HepG2 (cell line): ENCODE results near the gene BBS1. TPM values are rescaled to one million over a fixed set of nuclear protein-coding genes. Genes with fewer than 3 reads are reported as not detected.

Experiments
- CENPX ChIP-seq: sonication (generic); formaldehyde crosslinking; IDR thresholded peaks from 2 replicates; pipeline ENCODE4 v1.9.0; 2021; ENCODE audit warnings: mild to moderate bottlenecking, missing genetic modification reagents, moderate library complexity
- GATAD2A ChIP-seq: IDR thresholded peaks from 2 replicates; pipeline ENCODE4 v1.6.1; 2016
- HNRNPH1 ChIP-seq: fragments of 200-400 bp; formaldehyde crosslinking; optimal IDR thresholded peaks from 2 replicates; pipeline ENCODE3; 2017; ENCODE audit warnings: mild to moderate bottlenecking, low read depth, low read length
- KLF13 ChIP-seq: sonication (generic); formaldehyde crosslinking; IDR thresholded peaks from 2 replicates; pipeline ENCODE4 v1.4.0; 2020; ENCODE audit warnings: mild to moderate bottlenecking, missing genetic modification reagents
- MAFK ChIP-seq, 2 experiments: IDR thresholded peaks in 1 of 2; conservative IDR thresholded peaks in 1 of 2; 2 replicates each; pipeline ENCODE4 v1.6.1; 2011; ENCODE audit warnings: improper control_type of control experiment in 2 of 2, low read length in 2 of 2
- MEIS2 ChIP-seq: sonication (generic); formaldehyde crosslinking; IDR thresholded peaks from 2 replicates; pipeline ENCODE4 v1.9.0; 2021; ENCODE audit warnings: mild to moderate bottlenecking, missing genetic modification reagents
- NONO ChIP-seq, 2 experiments: fragments of 450-650 bp in 1 of 2; sonication (generic) in 1 of 2; formaldehyde crosslinking in 1 of 2; IDR thresholded peaks in 1 of 2; conservative IDR thresholded peaks in 1 of 2; 2 replicates each; pipeline versions ENCODE4 v1.6.1 to v1.8.0; 2017 to 2022; ENCODE audit warnings: mild to moderate bottlenecking in 1 of 2, missing genetic modification reagents in 1 of 2, moderate library complexity in 1 of 2
- NPAS2 ChIP-seq: sonication (generic); formaldehyde crosslinking; IDR thresholded peaks from 2 replicates; pipeline ENCODE4 v1.8.0; 2022; ENCODE audit warnings: mild to moderate bottlenecking, missing genetic modification reagents, borderline replicate concordance
- RCOR2 ChIP-seq: IDR thresholded peaks from 2 replicates; pipeline ENCODE4 v1.6.1; 2016; ENCODE audit warnings: missing biosample characterization, missing genetic modification reagents
- TBX2 ChIP-seq: sonication (generic); formaldehyde crosslinking; IDR thresholded peaks from 2 replicates; pipeline ENCODE4 v1.5.0; 2020; ENCODE audit warnings: missing genetic modification reagents, mild to moderate bottlenecking, borderline replicate concordance
- TFDP1 ChIP-seq: IDR thresholded peaks from 2 replicates; pipeline ENCODE4 v1.6.1; 2016; ENCODE audit warnings: missing compliant biosample characterization, missing genetic modification reagents, borderline replicate concordance
- THRA ChIP-seq: sonication (generic); formaldehyde crosslinking; IDR thresholded peaks from 2 replicates; pipeline ENCODE4 v1.4.0; 2020; ENCODE audit warnings: missing genetic modification reagents, borderline replicate concordance
- ZNF317 ChIP-seq: sonication (generic); formaldehyde crosslinking; IDR thresholded peaks from 2 replicates; pipeline ENCODE4 v1.5.0; 2020; ENCODE audit warnings: mild to moderate bottlenecking, missing genetic modification reagents
- ZNF343 ChIP-seq: sonication (generic); formaldehyde crosslinking; IDR thresholded peaks from 2 replicates; pipeline ENCODE4 v1.4.0; 2020; ENCODE audit warnings: mild to moderate bottlenecking, missing genetic modification reagents
- ZNF407 ChIP-seq: sonication (generic); formaldehyde crosslinking; IDR thresholded peaks from one replicate; pipeline ENCODE4 v1.5.1; 2020; ENCODE audit warnings: mild to moderate bottlenecking, missing genetic modification reagents; ENCODE audit errors: not compliant biosample characterization
- ZNF691 ChIP-seq: sonication (generic); formaldehyde crosslinking; IDR thresholded peaks from 2 replicates; pipeline ENCODE4 v1.4.0; 2020; ENCODE audit warnings: missing genetic modification reagents, low read depth, mild to moderate bottlenecking, borderline replicate concordance
- ZNF777 ChIP-seq: sonication (generic); formaldehyde crosslinking; IDR thresholded peaks from 2 replicates; pipeline ENCODE4 v1.4.0; 2020; ENCODE audit warnings: missing genetic modification reagents
- polyA plus RNA-seq, 8 experiments: library from polyadenylated mRNA; depleted of rRNA in 3 of 8; stranded (reverse) in 7 of 8; unstranded in 1 of 8; fragments of >200 nt; fragmentation: Illumina TruSeq in 4 of 8; extraction: Trizol in 4 of 8; gene quantifications; 2 replicates each; pipeline versions ENCODE4 v1.2.1 to v1.2.3, GENCODE V29; 2011 to 2016; ENCODE audit warnings: low read depth in 4 of 8, missing spikeins in 1 of 8, mixed read lengths in 1 of 8; ENCODE audit not compliant: insufficient read depth in 1 of 8
- total RNA-seq, 5 experiments: library from RNA; depleted of rRNA; stranded (reverse); fragments of >200 nt; fragmentation: Illumina TruSeq; extraction: Trizol; gene quantifications; 2 replicates each; pipeline ENCODE4 v1.2.3, GENCODE V29; 2016; ENCODE audit warnings: low read depth in 1 of 5

Gene BBS1
- total and polyA plus RNA-seq, 2 of the 13 experiments (the other 11 are each of a cell fraction or from before 2014, with no cell fraction given): 11.7 to 14.1 TPM

- 0 out of 2 replicates have a peak, but pooled peaks have one; percentile 37 for TF ChIP-seq ZNF343
- TF ChIP-seq GATAD2A (CRISPR knock-in tag): peak; percentile 24; the same call in 1 of the 2 replicates
- TF ChIP-seq MAFK (conservative IDR thresholded peaks at IDR 0.05 in 1 of 2, IDR thresholded peaks at IDR 0.05 in 1 of 2; ENCODE audit: low read length in 2 of 2): no peak
- TF ChIP-seq NONO (IDR thresholded peaks at IDR 0.05): no peak
- TF ChIP-seq NONO (CRISPR knock-in tag; conservative IDR thresholded peaks at IDR 0.05): peak; percentile 35; the same call in 1 of the 2 replicates
- no peak for TF ChIP-seq NPAS2 (CRISPR knock-in tag)
- TF ChIP-seq THRA: no peak
- TF ChIP-seq RCOR2 (CRISPR knock-in tag): no peak
- TF ChIP-seq TBX2 (CRISPR knock-in tag): peak; percentile 53; the same call in 1 of the 2 replicates
- no peak for TF ChIP-seq HNRNPH1
- TF ChIP-seq ZNF407 (CRISPR knock-in tag): peak; percentile 88
- no peak for TF ChIP-seq KLF13 (CRISPR knock-in tag)
- peak; percentile 38; the same call in 1 of the 2 replicates for TF ChIP-seq TFDP1 (CRISPR knock-in tag)
- peak; percentile 99 for TF ChIP-seq ZNF777 (CRISPR knock-in tag)
- no peak for TF ChIP-seq CENPX
- TF ChIP-seq ZNF317: peak; percentile 53; the same call in 1 of the 2 replicates
- 0 out of 2 replicates have a peak, but pooled peaks have one; percentile 29 for TF ChIP-seq MEIS2
- TF ChIP-seq ZNF691 (CRISPR knock-in tag): peak; percentile 55; the same call in 1 of the 2 replicates
These were observed 35.4 kb downstream of the BBS1 start, which contains the start of gene ZDHHC24 (continued) for GRCh38 chr11:66545701-66546367.
